Activated T-cell treated with anti-CD3 and anti-CD28 coated beads, Interleukin-2, amount 50 U/mL, for 48 hours (primary cell): ENCODE measurements around the gene SGSM2.
"Not testable (repeated sequence)": the region's sequence is repeated elsewhere in the genome, so short reads cannot be mapped to it uniquely, and the experiment has no call there.

ENCODE experiments used
- DNase-seq, 2 experiments: peaks; one replicate each; pipeline ENCODE4 v3.0.0-alpha.2; 2020

SGSM2 gene

DNA sequence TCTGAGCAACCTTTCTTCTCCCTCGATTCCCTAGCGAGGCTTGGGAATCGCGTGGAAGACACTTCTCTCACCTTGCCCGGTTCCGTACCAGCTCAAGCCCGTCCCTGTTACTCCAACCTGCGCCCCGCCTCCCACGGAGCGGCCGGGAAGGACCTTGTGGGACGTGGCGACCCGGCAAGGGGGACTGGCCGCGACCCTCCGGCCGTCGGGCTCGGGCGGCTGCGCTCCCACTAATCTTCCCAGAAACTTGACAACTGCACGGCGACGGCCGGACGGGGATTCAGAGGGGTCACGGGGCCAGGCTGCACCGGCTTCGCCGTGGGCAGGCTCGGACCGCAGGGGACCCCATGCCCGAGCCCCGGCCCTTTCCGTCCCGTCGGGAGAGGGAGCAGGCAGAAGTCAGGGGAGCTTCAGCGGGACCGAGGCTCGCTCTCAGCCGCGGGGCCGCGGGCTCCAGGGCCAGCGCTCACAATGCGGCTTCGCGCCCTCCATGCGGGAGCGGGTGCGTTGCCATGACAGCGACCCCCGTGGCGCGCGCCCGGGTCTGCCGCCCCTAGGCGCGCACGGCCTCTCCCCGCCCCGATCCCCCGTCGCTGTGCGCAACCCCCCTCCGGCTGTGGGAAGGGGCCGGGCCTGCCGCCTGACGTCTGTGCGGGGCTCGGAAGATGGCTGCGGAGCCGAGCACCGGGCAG is at the start of gene SGSM2:
TSS of gene SGSM2 (plus strand) at position 650 of the 692 bp plus-strand sequence. CDS start 188 bp downstream, outside the sequence.
- DNase-seq = peak; percentile 68 to 79

DNA sequence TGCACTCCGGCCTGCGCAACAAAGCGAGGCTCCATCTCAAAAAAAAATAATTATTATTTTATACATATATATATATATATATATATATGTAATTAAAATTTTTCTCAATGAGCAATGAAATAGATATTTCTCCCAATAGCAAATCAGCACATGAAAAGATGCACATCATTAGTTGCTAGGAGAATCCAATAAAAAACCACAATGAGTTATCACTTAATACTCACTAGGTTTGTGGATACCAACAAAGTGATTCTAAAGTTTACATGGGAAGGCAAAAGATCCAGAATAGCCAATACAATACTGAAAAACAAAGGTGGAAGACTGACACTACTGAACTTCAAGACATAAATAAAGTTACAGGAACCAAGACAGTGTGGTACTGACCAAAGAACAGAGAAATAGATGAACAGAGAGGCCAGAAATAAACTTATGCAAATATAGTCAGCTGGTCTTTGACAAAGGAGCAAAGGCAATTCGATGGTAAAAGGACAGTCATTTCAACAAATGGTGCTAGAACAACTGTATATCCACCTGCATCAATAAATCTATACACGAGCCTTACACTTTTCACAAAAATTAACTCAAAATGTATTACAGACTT is 47.3 kb upstream of the SGSM2 start:
- DNase-seq = no peak

GRCh38 chr17:2292100-2292499 is 45.2 kb upstream of the SGSM2 start:
- no peak for DNase-seq

- no peak for DNase-seq
Measured at GRCh38 chr17:2295575-2295974, 41.7 kb upstream of the SGSM2 start.

GRCh38 chr17:2297023-2297422 is 40.3 kb upstream of the SGSM2 start:
- no peak for DNase-seq

DNA sequence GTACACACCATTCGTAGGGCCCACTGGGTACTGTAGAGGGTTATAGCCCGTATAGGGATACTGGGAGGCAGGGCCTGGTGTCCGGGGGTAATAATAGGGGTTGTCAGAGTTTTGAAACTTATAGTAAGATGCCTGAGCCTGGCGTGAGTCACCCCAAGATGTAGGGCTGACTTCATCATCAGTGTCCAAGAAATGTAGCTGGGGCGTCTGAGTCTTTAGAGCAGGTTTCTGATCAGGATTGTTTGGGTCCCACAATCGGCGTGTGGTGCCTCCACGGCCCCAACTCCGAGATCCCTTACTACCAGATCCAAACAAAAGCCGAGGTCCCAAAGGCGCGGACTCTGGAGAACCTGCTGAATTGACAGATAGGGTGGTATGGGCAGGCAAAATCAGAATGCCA is 38.2 kb upstream of the SGSM2 start:
- DNase-seq = no peak

DNA sequence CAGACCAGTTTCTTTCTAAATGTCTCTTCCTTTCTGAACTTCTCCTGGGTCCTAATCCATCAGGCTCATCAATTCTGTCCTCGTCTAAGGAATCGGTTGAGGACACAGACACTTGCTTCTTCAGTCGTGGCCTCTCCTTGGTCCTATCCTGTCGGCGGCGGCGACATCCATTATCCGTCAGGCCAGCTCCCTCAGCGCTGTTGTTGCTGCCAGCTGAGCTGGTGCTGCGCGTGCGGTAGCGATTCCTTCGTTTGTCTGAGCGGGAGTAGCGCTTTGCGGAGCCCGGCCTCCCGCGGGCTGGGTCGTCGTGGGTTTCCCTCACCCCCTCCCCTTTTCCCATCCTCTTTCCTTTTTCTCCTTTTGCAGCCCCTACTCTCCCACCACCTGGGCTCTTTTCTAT is 37.5 kb upstream of the SGSM2 start:
- no peak for DNase-seq

DNA sequence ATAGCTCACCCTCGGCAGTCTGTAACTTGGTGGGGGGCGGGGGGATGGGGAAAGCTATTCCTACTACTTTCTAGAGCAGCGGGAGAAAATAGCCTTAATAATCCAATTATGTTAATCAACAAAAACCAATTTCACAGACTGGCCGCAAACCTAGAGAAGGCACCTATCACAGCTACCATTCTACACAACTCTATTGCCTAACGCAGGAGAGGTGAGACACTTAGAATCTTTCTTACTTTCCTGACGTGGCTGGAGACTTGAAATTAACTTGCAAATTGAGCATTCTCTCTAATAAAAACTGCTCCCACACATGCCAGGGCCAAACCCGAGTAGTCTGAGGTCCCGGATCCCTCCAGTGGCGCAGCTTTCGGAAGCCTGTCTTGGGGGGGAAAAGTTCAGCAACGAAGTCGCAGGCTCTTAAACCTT is 34.5 kb upstream of the SGSM2 start:
- no peak for DNase-seq

DNA sequence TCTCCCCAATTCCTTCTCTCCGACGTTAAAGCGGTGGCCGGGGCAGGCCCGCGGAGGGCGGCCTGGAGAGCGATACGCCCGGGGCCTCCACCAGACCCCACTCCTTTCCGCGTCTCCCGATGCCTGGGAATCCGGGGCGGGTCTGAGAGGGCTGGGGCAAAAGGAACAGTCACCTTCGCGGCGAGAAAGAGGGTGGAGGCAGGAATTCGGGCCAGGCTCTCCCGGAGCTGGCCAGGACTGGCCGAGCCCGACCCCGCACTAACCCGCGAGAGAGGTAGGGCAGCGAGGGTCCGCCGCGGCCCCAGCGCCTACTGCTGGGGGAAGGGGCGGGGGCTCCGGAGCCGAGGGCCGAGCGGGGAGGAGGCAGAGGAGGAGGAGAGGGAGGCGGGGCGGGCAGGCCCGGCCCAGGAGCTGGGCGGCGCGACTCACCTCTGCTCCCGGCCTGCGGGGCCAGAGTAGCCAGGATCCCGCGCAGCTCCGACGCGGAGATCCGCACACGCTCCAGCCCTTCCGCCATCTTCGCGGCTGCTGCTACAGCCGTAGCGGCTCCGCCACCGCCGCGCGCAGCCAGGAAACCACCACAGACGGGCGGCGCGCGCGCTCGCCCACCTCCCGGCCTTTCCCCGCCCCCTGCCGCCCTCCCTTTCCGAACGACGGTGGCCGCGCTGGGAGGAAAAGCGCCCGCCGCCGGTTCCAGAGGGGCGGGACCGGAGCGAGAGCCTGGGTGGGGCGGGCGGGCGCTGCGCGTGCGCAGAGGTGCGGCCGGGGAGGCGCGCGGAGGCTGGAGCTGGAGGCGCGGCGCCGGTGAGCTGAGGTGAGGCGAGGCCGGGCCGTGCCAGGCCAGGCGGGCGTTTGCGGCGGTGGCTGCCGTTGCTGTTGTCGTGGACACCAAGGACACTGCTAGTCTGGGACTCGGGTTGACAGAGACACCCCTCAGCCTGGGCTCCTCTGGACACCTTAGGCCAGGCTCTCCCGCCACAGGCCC is 33.8 kb upstream of the SGSM2 start, which contains the start of the genes SMG6 and SRR:
TSS of gene SMG6 (minus strand) at position 582 of the 985 bp plus-strand sequence. CDS start at position 517, 65 bp downstream.
TSS of gene SRR (plus strand) at position 747 of the 985 bp plus-strand sequence. CDS start 11,611 bp downstream, outside the sequence.
- DNase-seq = peak; percentile 97

DNA sequence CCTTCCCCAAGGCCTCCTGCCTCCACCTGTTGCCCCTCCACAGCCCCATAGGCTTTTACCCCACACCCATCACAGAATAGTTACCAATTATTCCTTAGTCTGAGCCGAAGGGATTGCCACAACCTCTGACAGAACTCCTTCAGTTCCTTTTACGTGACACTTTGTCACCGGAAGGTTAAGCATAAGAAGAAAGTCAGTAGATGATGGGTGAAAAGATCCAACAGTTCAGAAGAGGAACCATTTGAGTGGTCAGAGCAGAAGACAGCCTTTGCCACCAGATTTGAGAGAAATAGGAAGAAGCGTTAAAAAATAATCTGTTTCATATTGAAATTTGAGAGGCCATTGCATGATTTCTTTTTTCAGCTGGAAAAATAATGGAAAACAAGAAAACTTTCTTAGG is 32.4 kb upstream of the SGSM2 start:
- DNase-seq = no peak

DNA sequence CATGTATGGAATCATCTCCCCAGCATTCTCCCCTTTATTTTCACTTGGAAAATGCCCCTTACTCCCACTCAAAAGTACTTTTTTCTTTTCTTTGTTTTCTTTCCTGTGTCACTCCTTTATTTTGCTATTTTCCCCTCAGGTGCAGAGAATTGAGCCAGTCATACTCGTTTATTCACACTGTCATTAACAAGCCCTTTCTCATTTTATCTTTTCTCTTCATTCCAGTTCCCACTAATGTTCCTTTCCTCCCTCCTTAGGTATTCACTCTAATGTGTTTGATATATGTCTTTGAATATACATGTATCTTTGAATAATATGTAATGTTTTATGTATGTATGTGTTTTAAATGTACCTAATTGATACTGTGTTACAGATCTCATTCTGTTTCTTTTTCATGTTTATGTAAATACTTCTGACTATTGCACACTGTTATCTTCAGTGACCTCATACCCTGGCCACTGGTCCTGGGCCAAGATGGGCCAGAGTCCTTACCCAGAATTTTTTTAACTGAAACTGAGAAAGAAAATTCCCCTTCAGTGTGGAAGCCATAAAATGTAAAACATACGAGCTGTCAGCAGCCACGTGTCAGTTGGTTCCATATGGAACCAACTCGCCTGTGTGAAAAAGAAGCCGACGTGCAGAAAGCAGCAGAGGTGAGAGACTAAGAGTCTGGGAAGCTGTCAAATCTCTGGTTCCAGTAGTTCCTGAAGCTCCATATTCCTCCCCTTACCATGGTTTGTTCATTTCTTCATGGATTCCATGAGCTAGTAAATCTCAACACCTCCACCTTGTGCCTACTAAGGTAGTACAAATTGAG is 27.8 kb upstream of the SGSM2 start:
- no peak for DNase-seq

GRCh38 chr17:2312736-2313135 is 24.6 kb upstream of the SGSM2 start:
- no peak for DNase-seq

- DNase-seq = not testable (repeated sequence)
Measured at GRCh38 chr17:2316916-2317205, 20.4 kb upstream of the SGSM2 start.

DNA sequence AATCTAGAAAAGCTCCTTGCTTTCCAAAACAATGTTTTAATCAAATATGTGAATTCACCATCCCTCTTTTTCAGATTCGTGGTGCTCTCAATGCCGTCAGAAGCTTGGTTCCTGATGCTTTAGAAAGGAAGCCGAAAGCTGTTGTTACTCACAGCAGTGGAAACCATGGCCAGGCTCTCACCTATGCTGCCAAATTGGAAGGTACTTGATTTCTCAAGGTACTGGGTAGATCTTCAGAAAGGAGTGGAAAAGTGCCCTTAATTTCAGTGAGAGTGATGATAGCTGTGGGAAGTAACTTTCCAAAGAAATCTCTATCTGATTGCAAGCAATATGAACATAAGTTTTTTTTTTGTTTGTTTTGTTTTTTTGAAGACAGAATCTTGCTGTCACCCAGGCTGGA is 19.5 kb upstream of the SGSM2 start:
- DNase-seq = no peak

GRCh38 chr17:2319051-2319450 is 18.2 kb upstream of the SGSM2 start:
- no peak for DNase-seq

DNA sequence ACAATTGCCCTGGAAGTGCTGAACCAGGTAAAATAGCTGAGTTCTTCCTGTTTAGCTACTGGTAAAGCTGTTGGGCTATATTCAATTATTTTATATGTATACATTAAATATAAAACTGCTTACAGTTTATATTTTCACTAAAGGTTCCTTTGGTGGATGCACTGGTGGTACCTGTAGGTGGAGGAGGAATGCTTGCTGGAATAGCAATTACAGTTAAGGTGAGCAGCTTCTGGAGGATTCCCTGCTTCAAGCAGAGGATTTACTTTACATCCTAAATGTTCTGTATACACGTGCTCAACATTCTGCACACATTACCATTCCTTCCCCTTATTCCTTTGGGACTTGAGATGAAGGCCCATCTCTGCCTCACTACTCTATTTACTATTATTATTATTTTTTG is 15.9 kb upstream of the SGSM2 start:
- DNase-seq = no peak

DNA sequence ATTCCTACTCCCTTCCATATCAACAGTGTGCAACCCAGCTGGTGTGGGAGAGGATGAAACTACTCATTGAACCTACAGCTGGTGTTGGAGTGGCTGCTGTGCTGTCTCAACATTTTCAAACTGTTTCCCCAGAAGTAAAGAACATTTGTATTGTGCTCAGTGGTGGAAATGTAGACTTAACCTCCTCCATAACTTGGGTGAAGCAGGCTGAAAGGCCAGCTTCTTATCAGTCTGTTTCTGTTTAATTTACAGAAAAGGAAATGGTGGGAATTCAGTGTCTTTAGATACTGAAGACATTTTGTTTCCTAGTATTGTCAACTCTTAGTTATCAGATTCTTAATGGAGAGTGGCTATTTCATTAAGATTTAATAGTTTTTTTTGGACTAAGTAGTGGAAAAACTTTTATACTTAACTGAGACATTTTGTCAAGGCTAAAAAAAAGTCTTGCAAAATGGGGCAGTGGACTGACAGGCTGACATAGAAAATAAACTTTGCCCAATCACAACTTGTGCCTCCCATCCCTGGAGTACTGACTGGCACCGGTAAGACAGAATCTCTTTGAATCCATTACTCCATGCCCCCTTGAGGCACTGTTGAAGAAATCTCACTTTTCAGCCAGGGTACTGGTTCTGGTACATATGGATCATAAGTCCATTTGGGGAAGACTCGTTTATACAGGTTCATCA is 13.5 kb upstream of the SGSM2 start:
- no peak for DNase-seq

DNA sequence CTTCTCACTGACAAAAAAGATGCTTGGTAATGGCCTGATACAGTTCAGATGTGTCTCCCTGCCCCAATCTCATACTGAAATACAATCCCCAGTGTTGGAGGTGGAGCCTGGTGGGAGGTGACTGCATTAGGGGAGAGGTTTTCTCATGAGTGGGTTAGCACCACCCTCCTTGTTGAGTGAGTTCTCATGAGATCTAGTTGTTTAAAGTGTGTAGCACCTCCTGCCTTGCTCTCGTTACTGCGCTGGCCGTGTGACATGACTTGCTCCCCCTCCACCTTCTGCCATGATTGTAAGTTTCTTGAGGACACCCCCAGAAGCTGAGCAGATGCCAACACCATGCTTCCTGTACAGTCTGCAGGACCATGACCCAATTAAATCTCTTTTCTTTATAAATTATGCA is 6.0 kb upstream of the SGSM2 start:
- DNase-seq = no peak

DNA sequence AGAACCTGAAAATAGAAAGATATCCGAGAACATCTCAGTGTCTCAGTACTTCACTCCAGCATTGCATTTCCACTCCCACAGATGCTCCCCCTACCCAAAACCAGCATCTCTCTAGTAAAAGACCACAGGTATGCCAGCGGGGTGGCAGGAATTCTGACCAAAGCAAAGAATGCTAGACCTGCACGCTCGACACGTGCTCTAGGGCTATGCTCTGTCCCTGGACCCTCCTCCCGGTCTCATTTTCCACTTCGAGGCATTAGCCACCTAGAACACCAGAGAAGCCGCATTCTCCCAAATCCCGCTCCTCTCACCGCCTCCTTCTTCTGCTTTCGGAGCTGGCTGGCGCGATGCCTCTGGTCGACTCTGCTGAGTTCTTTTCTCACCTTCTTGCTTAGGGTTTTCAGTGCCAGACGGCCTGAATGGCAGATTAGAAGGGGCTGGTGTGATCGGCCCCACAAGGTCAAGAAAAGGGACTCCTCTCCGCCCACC is 1.5 kb upstream of the SGSM2 start:
- no peak for DNase-seq

GRCh38 chr17:2336215-2336851 is 968 bp upstream of the SGSM2 start, which contains the start of gene TSR1:
Gene TSR1, minus strand, starts transcription at chr17:2336457. Its CDS starts 30 bp downstream, at chr17:2336427.
- peak; percentile 93 for DNase-seq
